Liver (tissue), 9 donors: ENCODE data around the gene PFAS. TPM values are rescaled to one million over a fixed set of nuclear protein-coding genes. Genes with fewer than 3 reads are reported as not detected.

Source experiments
- DNase-seq: peaks from one replicate; pipeline ENCODE4 v3.0.0-alpha.2; 2017; ENCODE audit warnings: low spot score
- H3K27ac ChIP-seq, 2 donors: one replicate each; pipeline ENCODE4 v1.7.0; 2013; ENCODE audit warnings: inconsistent platforms in 2 of 2, low read length in 2 of 2, control low read depth in 1 of 2, low read depth in 1 of 2, mild to moderate bottlenecking in 1 of 2
- H3K27me3 ChIP-seq, 4 donors: one replicate each; pipeline versions ENCODE4 v1.6.1 to v1.7.0; 2013; ENCODE audit warnings: low read length in 3 of 4, inconsistent platforms in 1 of 4, mild to moderate bottlenecking in 1 of 4, moderate library complexity in 1 of 4; ENCODE audit not compliant: control insufficient read depth in 4 of 4, insufficient read depth in 4 of 4
- H3K36me3 ChIP-seq, 4 donors: one replicate each; pipeline versions ENCODE4 v1.6.1 to v1.7.0; 2013; ENCODE audit warnings: low read length in 3 of 4, mild to moderate bottlenecking in 3 of 4, low read depth in 1 of 4, moderate library complexity in 1 of 4; ENCODE audit not compliant: control insufficient read depth in 4 of 4, insufficient read depth in 3 of 4
- H3K4me1 ChIP-seq, 4 donors: one replicate each; pipeline versions ENCODE4 v1.6.1 to v1.7.0; 2013; ENCODE audit warnings: low read length in 3 of 4, mild to moderate bottlenecking in 3 of 4, moderate library complexity in 1 of 4; ENCODE audit not compliant: control insufficient read depth in 4 of 4, insufficient read depth in 4 of 4
- H3K4me3 ChIP-seq, 3 donors: one replicate each; pipeline versions ENCODE4 v1.6.1 to v1.7.0; 2013; ENCODE audit warnings: low read length in 3 of 3, control low read depth in 1 of 3, low read depth in 1 of 3, mild to moderate bottlenecking in 1 of 3
- H3K9ac ChIP-seq, 2 donors: one replicate each; pipeline ENCODE4 v1.7.0; 2013; ENCODE audit warnings: low read length in 2 of 2, mild to moderate bottlenecking in 2 of 2, moderate library complexity in 2 of 2, control low read depth in 1 of 2, low read depth in 1 of 2
- H3K9me3 ChIP-seq, 4 donors: one replicate each; pipeline versions ENCODE4 v1.6.1 to v1.7.0; 2013; ENCODE audit warnings: low read length in 3 of 4; ENCODE audit not compliant: control insufficient read depth in 4 of 4
- EGR1 ChIP-seq, 2 donors: IDR thresholded peaks; 2 replicates each; pipeline ENCODE4 v1.6.1; 2016 to 2018; ENCODE audit warnings: antibody characterized with exemption in 2 of 2, low read depth in 2 of 2
- FOXA1 ChIP-seq: IDR thresholded peaks from 2 replicates; pipeline ENCODE4 v1.6.1; 2016; ENCODE audit warnings: antibody characterized with exemption
- FOXA2 ChIP-seq: IDR thresholded peaks from 2 replicates; pipeline ENCODE4 v1.6.1; 2016; ENCODE audit warnings: antibody characterized with exemption
- GABPA ChIP-seq, 2 donors: IDR thresholded peaks in 1 of 2; conservative IDR thresholded peaks in 1 of 2; 2 replicates each; pipeline ENCODE4 v1.6.1; 2016; ENCODE audit warnings: antibody characterized with exemption in 2 of 2, mild to moderate bottlenecking in 1 of 2, moderate library complexity in 1 of 2
- HNF4A ChIP-seq, 2 donors: conservative IDR thresholded peaks; 2 replicates each; pipeline ENCODE4 v1.6.1; 2016; ENCODE audit warnings: antibody characterized with exemption in 2 of 2, mild to moderate bottlenecking in 2 of 2
- HNF4G ChIP-seq: IDR thresholded peaks from 2 replicates; pipeline ENCODE4 v1.6.1; 2016; ENCODE audit warnings: antibody characterized with exemption
- JUND ChIP-seq, 2 donors: IDR thresholded peaks; 2 replicates each; pipeline ENCODE4 v1.6.1; 2016; ENCODE audit warnings: antibody characterized with exemption in 2 of 2
- MAX ChIP-seq: IDR thresholded peaks from 2 replicates; pipeline ENCODE4 v1.6.1; 2016; ENCODE audit warnings: antibody characterized with exemption
- NR2F2 ChIP-seq: IDR thresholded peaks from 2 replicates; pipeline ENCODE4 v1.6.1; 2016; ENCODE audit warnings: antibody characterized with exemption
- RAD21 ChIP-seq, 2 donors: IDR thresholded peaks; 2 replicates each; pipeline ENCODE4 v1.6.1; 2016; ENCODE audit warnings: antibody characterized with exemption in 2 of 2, mild to moderate bottlenecking in 2 of 2
- REST ChIP-seq: IDR thresholded peaks from 2 replicates; pipeline ENCODE4 v1.6.1; 2016; ENCODE audit warnings: antibody characterized with exemption, mild to moderate bottlenecking
- RXRA ChIP-seq, 2 donors: IDR thresholded peaks; 2 replicates each; pipeline ENCODE4 v1.6.1; 2017 to 2018; ENCODE audit warnings: antibody characterized with exemption in 2 of 2, mild to moderate bottlenecking in 1 of 2
- SP1 ChIP-seq: IDR thresholded peaks from 2 replicates; pipeline ENCODE4 v1.6.1; 2018; ENCODE audit warnings: antibody characterized with exemption, mild to moderate bottlenecking
- YY1 ChIP-seq: IDR thresholded peaks from 2 replicates; pipeline ENCODE4 v1.6.1; 2016; ENCODE audit warnings: antibody characterized with exemption, mild to moderate bottlenecking
- ZBTB33 ChIP-seq: IDR thresholded peaks from 2 replicates; pipeline ENCODE4 v1.6.1; 2016; ENCODE audit warnings: antibody characterized with exemption
- WGBS: extraction: QIAGEN DNeasy Blood & Tissue Kit; methylation state at CpG from one replicate; pipeline ENCODE4 v1.1.7; 2013; 5-methylcytosine and 5-hydroxymethylcytosine counted together
- polyA plus RNA-seq, 2 donors: library from polyadenylated mRNA; stranded (reverse) in 1 of 2; unstranded in 1 of 2; fragments of 200-250 nt in 1 of 2; fragments of >200 nt in 1 of 2; fragmentation: Nextera tagmentation in 1 of 2; extraction: Ambion mirVana in 1 of 2; gene quantifications; one replicate each; pipeline versions ENCODE4 v1.2.1 to v1.2.3, GENCODE V29; 2013 to 2015
- total RNA-seq, 2 donors: library from RNA; depleted of rRNA; stranded (reverse); fragments of >200 nt; gene quantifications; one replicate each; pipeline ENCODE4 v1.2.3, GENCODE V29; 2014
- TF ChIP-seq, protein P1 (sequence below): IDR thresholded peaks from 2 replicates; pipeline ENCODE4 v1.6.1; 2016; ENCODE audit warnings: antibody characterized with exemption
- donor health status: healthy.
- donor health status: healthy.
- donor health status: healthy.
- donor health status: healthy.
- donor health status: healthy.

Gene PFAS
- total and polyA plus RNA-seq, 4 donors, result 6.0 to 18.5 (median 10.8) TPM

GRCh38 chr17:8226536-8227237, 22.4 kb upstream of the PFAS start:
- peaks cover 15 to 46% (median 32%) of the 10 kb centered on the region in 4 donors for H3K36me3 ChIP-seq
- no peaks in the 10 kb centered on the region for H3K27me3 ChIP-seq
- H3K27ac ChIP-seq, result peak overlapping the region in 1 of 2 donors; percentile 37
- peak; percentile 76 for DNase-seq
- TF ChIP-seq HNF4G, result no peak
- TF ChIP-seq, protein P1, sequence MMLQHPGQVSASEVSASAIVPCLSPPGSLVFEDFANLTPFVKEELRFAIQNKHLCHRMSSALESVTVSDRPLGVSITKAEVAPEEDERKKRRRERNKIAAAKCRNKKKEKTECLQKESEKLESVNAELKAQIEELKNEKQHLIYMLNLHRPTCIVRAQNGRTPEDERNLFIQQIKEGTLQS, result peak; percentile 88
- TF ChIP-seq NR2F2, result peak; percentile 7
- no peak overlapping the region for H3K9ac ChIP-seq
- H3K9me3 ChIP-seq, result no peaks in the 10 kb centered on the region
- peaks cover 4 to 17% (median 11%) of the 10 kb centered on the region in 4 donors for H3K4me1 ChIP-seq
- no peak overlapping the region for H3K4me3 ChIP-seq
- WGBS, result 52% methylated on average over 32 of the region's 32 CpGs

DNA sequence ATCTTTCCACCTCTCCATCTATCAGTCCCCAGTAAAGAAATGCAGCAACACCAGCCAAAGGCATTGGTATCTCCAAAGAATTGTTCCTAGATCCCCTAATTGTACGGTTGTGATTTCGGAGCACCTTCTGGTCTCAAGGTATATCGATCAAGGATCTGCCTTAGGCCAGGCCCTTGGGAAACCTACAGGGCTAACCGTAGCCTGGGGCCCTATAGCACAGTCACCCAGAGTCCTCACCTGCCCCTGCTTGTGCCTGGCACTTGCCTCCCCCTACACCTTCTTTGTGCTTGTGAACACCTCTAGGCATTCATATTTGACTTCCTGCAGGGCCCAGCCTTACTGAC, 21.9 kb upstream of the PFAS start:
- no peak overlapping the region for H3K4me3 ChIP-seq
- no peak for TF ChIP-seq MAX
- TF ChIP-seq REST, result no peak
- TF ChIP-seq RAD21 (IDR thresholded peaks at IDR 0.05), result no peak
- H3K9ac ChIP-seq, result no peak overlapping the region
- peaks cover 4 to 14% (median 9%) of the 10 kb centered on the region in 4 donors for H3K4me1 ChIP-seq
- peaks cover 19 to 51% (median 37%) of the 10 kb centered on the region in 4 donors for H3K36me3 ChIP-seq
- no peaks in the 10 kb centered on the region for H3K9me3 ChIP-seq
- no peak for DNase-seq
- WGBS, result 97% methylated on average over 4 of the region's 4 CpGs
- H3K27ac ChIP-seq, result no peak overlapping the region
- H3K27me3 ChIP-seq, result no peaks in the 10 kb centered on the region

DNA sequence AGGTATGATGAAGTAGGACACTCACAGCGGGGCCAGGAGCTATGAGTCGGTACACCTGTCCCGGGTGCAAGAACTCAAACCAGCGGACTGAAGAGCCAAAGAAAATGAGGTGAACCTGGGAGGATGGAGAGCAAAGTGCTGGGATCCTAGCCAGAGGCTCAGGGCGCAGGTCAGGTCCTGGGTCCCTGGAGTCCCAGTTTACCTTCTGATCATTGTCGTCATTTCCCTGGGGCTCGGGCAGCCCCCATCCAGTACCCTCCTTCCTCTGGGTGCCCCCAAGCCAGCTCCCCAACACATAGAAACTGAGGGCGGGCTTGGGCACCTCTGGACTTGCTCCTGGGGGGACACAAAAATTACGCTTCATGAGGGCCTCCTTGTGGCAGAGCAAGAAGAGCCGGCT, 17.4 kb upstream of the PFAS start:
- H3K9ac ChIP-seq, result no peak overlapping the region
- no peak overlapping the region for H3K27ac ChIP-seq
- H3K36me3 ChIP-seq, result peaks cover 22 to 87% (median 55%) of the 10 kb centered on the region in 4 donors
- H3K9me3 ChIP-seq, result no peaks in the 10 kb centered on the region
- no peak for DNase-seq
- 97% methylated on average over 10 of the region's 10 CpGs for WGBS
- no peak overlapping the region for H3K4me3 ChIP-seq
- H3K4me1 ChIP-seq, result peaks cover 0 to 1% (median under 1%) of the 10 kb centered on the region in 4 donors
- H3K27me3 ChIP-seq, result no peaks in the 10 kb centered on the region
- TF ChIP-seq REST, result no peak
- TF ChIP-seq ZBTB33, result no peak
- no peak for TF ChIP-seq MAX
- no peak for TF ChIP-seq GABPA (IDR thresholded peaks at IDR 0.05 in 1 of 2, conservative IDR thresholded peaks at IDR 0.05 in 1 of 2)
- TF ChIP-seq JUND (IDR thresholded peaks at IDR 0.05), result no peak
- TF ChIP-seq YY1, result no peak
- no peak for TF ChIP-seq EGR1 (IDR thresholded peaks at IDR 0.05; ENCODE audit: low read depth in 2 of 2)
- TF ChIP-seq, protein P1, result no peak
- no peak for TF ChIP-seq FOXA1
- no peak for TF ChIP-seq RXRA (IDR thresholded peaks at IDR 0.05)
- TF ChIP-seq SP1, result no peak
- TF ChIP-seq HNF4G, result no peak
- TF ChIP-seq FOXA2, result no peak
- TF ChIP-seq HNF4A (conservative IDR thresholded peaks at IDR 0.05), result no peak
- TF ChIP-seq NR2F2, result no peak
